Ovary (tissue), 9 donors: ENCODE results near the gene MEIOC. TPM values are rescaled to one million over a fixed set of nuclear protein-coding genes. Genes with fewer than 3 reads are reported as not detected.
"Not testable (repeated sequence)": the region's sequence is repeated elsewhere in the genome, so short reads cannot be mapped to it uniquely, and the experiment has no call there.

ENCODE experiments used
- DNase-seq, 5 donors: peaks; one replicate each; pipeline ENCODE4 v3.0.0-alpha.2; 2019 to 2020
- H3K27ac ChIP-seq, 2 donors: fragments of 200-600 bp; one replicate each; pipeline versions ENCODE4 v1.5.1 to v1.8.0; 2019 to 2022
- H3K27me3 ChIP-seq: fragments of 200-600 bp; one replicate; pipeline ENCODE4 v1.8.0; 2022
- H3K36me3 ChIP-seq: fragments of 200-600 bp; sonication (generic); one replicate; pipeline ENCODE4 v1.5.1; 2019
- H3K4me1 ChIP-seq: one replicate; pipeline ENCODE4 v1.8.1; 2013; ENCODE audit warnings: mild to moderate bottlenecking, moderate library complexity; ENCODE audit not compliant: insufficient read depth
- H3K4me3 ChIP-seq: fragments of 200-600 bp; sonication (generic); one replicate; pipeline ENCODE4 v1.5.1; 2017
- H3K9me3 ChIP-seq, 2 donors: fragments of 200-600 bp in 1 of 2; sonication (generic) in 1 of 2; one replicate each; pipeline versions ENCODE4 v1.5.1 to v1.8.1; 2013 to 2019; ENCODE audit warnings: mild to moderate bottlenecking in 1 of 2, moderate library complexity in 1 of 2
- EP300 ChIP-seq: sonication (generic); formaldehyde crosslinking; IDR thresholded peaks from one replicate; pipeline ENCODE4 v1.6.1; 2017; ENCODE audit warnings: antibody characterized with exemption
- POLR2A ChIP-seq: fragments of 450-650 bp; IDR thresholded peaks from one replicate; pipeline ENCODE4 v1.6.1; 2017; ENCODE audit warnings: antibody characterized with exemption, mild to moderate bottlenecking, moderate library complexity
- WGBS, 3 donors: extraction: QIAGEN DNeasy Blood & Tissue Kit in 1 of 3; methylation state at CpG; one replicate each; pipeline versions ENCODE4 v1.1.5 to v1.1.7; 2013 to 2017; 5-methylcytosine and 5-hydroxymethylcytosine counted together
- intact Hi-C, 4 donors: fragments of 100-400 bp; cut with DNase I; formaldehyde crosslinking; loops; one replicate each; pipeline versions ENCODE4 v1.11.0 to v1.15.1; 2022 to 2023
- polyA plus RNA-seq, 2 donors: library from polyadenylated mRNA; stranded (reverse); fragments of 200-250 nt in 1 of 2; fragments of 350-450 nt in 1 of 2; fragmentation: Illumina TruSeq in 1 of 2; extraction: RNeasy Lipid Tissue Mini Kit (QIAGEN cat#74804) in 1 of 2; gene quantifications; one replicate each; pipeline ENCODE4 v1.2.3, GENCODE V29; 2013 to 2014
- total RNA-seq, 7 donors: library from RNA; depleted of rRNA in 2 of 7; stranded (reverse); fragments of >200 nt in 2 of 7; fragmentation: NEBNext Ultra II Directional in 3 of 7; extraction: Animal tissue kit (Norgen Biotek cat#: 25700) in 3 of 7; gene quantifications; one replicate each; pipeline versions ENCODE4 v1.1.0 to v1.2.4, GENCODE V29; 2016 to 2023
- TF ChIP-seq, protein P1 (sequence below), 3 donors: fragments of 450-650 bp in 2 of 3; fragments of 200-600 bp in 1 of 3; IDR thresholded peaks; one replicate each; pipeline versions ENCODE4 v1.5.1 to v1.8.0; 2016 to 2022; ENCODE audit warnings: antibody characterized with exemption in 3 of 3, mild to moderate bottlenecking in 1 of 3
- donor health status: DM: no; HTN: no; CAD: no; lungs with moderate emphysema.
- donor health status: DM: no; HTN: no; CAD: no.
- donor health status: Bipolar disorder and iron deficiency.
- donor health status: DM: yes; HTN: yes; CAD: no.
- donor health status: DM: no; HTN: no; CAD: no.
- donor health status: DM: yes; HTN: yes; CAD: no.

MEIOC gene
- total and polyA plus RNA-seq, 9 donors, result 0.07 TPM; not detected in 8

DNA sequence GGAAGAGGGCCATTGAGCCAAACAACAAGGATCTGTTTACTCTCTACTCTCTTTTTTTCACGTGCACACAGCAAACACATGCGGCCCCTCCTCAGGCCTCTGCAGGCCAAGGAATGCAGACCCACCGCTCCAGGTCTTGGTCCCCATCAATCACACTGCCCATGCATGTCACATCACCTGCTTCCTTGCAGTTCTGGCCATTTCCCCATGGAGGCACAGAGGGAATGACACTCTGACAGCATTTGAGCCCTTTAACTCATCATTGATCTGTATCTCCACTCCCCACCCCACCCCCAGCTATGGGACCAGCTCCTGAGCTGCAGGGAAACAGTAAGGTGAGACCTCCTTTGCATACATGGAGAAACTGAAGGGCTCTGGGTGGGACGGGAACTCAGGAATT lies 45.9 kb upstream of the MEIOC start:
- Histone ChIP-seq H3K27ac (no peak overlapping the region), H3K9me3 (no peaks in the 10 kb centered on the region), H3K36me3 (no peaks in the 10 kb centered on the region), H3K4me1 (no peaks in the 10 kb centered on the region), H3K4me3 (no peak overlapping the region), H3K27me3 (no peaks in the 10 kb centered on the region)
- TF ChIP-seq, protein P1, sequence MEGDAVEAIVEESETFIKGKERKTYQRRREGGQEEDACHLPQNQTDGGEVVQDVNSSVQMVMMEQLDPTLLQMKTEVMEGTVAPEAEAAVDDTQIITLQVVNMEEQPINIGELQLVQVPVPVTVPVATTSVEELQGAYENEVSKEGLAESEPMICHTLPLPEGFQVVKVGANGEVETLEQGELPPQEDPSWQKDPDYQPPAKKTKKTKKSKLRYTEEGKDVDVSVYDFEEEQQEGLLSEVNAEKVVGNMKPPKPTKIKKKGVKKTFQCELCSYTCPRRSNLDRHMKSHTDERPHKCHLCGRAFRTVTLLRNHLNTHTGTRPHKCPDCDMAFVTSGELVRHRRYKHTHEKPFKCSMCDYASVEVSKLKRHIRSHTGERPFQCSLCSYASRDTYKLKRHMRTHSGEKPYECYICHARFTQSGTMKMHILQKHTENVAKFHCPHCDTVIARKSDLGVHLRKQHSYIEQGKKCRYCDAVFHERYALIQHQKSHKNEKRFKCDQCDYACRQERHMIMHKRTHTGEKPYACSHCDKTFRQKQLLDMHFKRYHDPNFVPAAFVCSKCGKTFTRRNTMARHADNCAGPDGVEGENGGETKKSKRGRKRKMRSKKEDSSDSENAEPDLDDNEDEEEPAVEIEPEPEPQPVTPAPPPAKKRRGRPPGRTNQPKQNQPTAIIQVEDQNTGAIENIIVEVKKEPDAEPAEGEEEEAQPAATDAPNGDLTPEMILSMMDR (IDR thresholded peaks at IDR 0.05), result no peak
- TF ChIP-seq POLR2A (no peak), EP300 (no peak)
- intact Hi-C loops, result no loop called here
- WGBS, 3 donors, result 53 to 77% (median 59%) methylated on average over 4 of the region's 4 CpGs
- DNase-seq, result no peak

DNA sequence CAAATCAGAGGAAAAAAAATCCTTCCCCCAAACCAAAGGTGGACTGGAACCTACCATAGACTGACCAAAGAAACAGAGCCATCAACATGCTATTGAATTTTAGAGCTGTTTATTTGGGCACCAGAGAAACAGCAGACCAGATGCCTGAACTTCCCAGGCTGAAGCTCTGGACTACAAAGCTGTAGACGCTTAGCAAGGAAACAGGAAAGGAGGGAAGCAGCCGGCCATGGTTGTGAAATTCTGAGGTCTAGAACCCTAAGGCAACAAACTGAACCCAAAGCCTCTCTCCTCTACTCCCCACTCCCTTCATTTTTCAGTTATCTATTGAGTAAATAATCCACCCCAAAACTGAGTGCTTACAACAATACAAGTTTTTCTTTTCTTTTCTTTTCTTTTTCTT lies 45.4 kb upstream of the MEIOC start:
- no peaks in the 10 kb centered on the region for H3K36me3 ChIP-seq
- intact Hi-C loops, result no loop called here
- no peaks in the 10 kb centered on the region for H3K27me3 ChIP-seq
- TF ChIP-seq, protein P1 (IDR thresholded peaks at IDR 0.05), result no peak
- no peak for TF ChIP-seq POLR2A
- H3K4me1 ChIP-seq, result no peaks in the 10 kb centered on the region
- no peak overlapping the region for H3K4me3 ChIP-seq
- H3K9me3 ChIP-seq, result no peaks in the 10 kb centered on the region
- H3K27ac ChIP-seq, result no peak overlapping the region
- DNase-seq, result no peak
- WGBS, 3 donors, result 4 to 24% (median 23%) methylated on average over 2 of the region's 2 CpGs

DNA sequence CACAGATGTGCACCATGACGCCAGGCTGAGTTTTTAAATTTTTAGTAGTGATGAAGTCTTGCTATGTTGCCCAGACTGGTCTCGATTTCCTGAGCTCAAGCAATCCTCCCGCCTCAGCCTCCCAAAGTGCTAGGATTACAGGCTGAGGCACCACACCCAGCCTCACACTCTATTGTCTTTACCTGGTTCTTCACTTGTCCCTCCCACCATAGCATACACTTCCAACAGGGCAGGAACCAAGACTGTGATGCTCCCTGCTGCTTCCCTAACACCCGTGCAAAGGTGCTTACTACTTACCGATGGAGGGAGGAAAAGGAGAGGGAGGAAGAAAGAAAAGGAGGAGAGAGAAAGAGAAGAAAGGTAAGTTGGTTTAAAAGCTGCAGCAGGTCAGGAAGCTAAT lies 41.4 kb upstream of the MEIOC start:
- TF ChIP-seq, protein P1 (IDR thresholded peaks at IDR 0.05), result no peak
- no peak for TF ChIP-seq POLR2A
- no peak for DNase-seq
- H3K27ac ChIP-seq, result no peak overlapping the region
- 65 to 72% (median 68%) methylated on average over 5 of the region's 5 CpGs for WGBS, 3 donors
- no peaks in the 10 kb centered on the region for H3K4me1 ChIP-seq
- no peaks in the 10 kb centered on the region for H3K27me3 ChIP-seq
- H3K9me3 ChIP-seq, result no peaks in the 10 kb centered on the region
- no peaks in the 10 kb centered on the region for H3K36me3 ChIP-seq
- intact Hi-C loops, result no loop called here
- no peak overlapping the region for H3K4me3 ChIP-seq

DNA sequence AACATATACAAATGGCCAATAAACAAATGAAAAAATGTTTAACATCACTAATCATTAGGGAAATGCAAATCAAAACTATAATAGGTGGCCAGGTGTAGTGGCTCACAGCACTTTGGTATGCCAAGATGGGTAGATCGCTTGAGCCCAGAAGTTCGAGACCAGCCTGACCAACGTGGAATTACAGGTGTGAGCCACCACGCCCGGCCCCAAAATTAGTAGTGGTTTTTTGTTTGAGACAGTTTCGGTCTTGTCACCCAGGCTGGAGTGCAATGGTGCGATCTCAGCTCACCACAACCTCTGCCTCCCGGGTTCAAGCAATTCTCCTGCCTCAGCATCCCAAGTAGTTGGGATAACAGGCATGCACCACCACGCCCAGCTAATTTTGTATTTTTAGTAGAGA lies 37.6 kb upstream of the MEIOC start:
- H3K36me3 ChIP-seq, intact Hi-C loops, H3K27me3 ChIP-seq, DNase-seq, H3K9me3 ChIP-seq, H3K4me3 ChIP-seq, H3K4me1 ChIP-seq, H3K27ac ChIP-seq: not testable (repeated sequence)
- WGBS, 3 donors, result 80 to 95% (median 86%) methylated on average over 9 of the region's 9 CpGs

DNA sequence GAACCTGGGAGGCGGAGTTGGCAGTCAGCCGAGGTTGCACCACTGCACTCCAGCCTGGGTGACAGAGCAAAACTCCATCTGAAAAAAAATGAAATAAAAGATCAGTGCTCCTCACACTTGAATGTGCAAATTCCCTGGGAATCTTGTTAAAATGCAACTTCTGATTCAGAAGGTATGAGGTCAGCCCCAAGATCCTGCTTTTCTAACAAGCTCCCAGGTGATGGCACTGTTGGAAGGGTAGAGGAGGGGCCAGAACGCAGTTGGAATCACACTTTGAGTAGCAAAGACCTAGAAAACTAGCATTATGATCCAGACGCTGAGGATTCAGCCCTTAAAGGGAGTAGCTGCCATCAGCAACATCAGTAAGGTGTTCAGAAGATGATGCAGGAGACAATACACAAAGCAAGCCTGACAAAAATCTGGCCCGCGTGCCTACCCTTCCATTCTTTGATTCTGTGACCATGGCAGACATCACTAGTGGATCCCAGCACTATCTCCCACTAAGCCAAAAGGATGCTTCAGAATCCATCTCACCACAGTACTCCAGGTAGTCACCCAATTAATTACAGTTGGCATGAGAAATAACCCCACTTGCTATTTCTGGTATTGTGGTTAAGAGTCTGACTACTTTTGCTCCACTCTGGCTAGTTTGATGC lies 33.1 kb upstream of the MEIOC start:
- H3K27me3 ChIP-seq, result no peaks in the 10 kb centered on the region
- no peaks in the 10 kb centered on the region for H3K36me3 ChIP-seq
- no peaks in the 10 kb centered on the region for H3K4me1 ChIP-seq
- no peak for DNase-seq
- intact Hi-C loops, result no loop called here
- no peaks in the 10 kb centered on the region for H3K9me3 ChIP-seq
- H3K4me3 ChIP-seq, result no peak overlapping the region
- WGBS, 3 donors, result 66 to 79% (median 71%) methylated on average over 6 of the region's 6 CpGs
- no peak for TF ChIP-seq POLR2A
- TF ChIP-seq EP300, result no peak
- TF ChIP-seq, protein P1 (IDR thresholded peaks at IDR 0.05), result no peak
- no peak overlapping the region for H3K27ac ChIP-seq
